K562 (cell line): ENCODE results near the gene NUDT22. TPM values are rescaled to one million over a fixed set of nuclear protein-coding genes. Genes with fewer than 3 reads are reported as not detected.

Source experiments
- BACH1 ChIP-seq: fragments of 200-800 bp; sonication (Bioruptor generic); IDR thresholded peaks from 2 replicates; pipeline ENCODE4 v1.6.1; 2016; ENCODE audit warnings: missing genetic modification characterization, missing compliant biosample characterization
- BDP1 ChIP-seq: IDR thresholded peaks from 3 replicates; pipeline ENCODE4 v1.6.1; 2011; ENCODE audit not compliant: insufficient read length, insufficient read depth
- BRCA1 ChIP-seq, 2 experiments: fragments of 450-650 bp in 1 of 2; sonication (generic) in 1 of 2; formaldehyde crosslinking in 1 of 2; IDR thresholded peaks; 2 replicates each; pipeline versions ENCODE4 v1.5.0 to v1.6.1; 2017 to 2020; ENCODE audit warnings: mild to moderate bottlenecking in 1 of 2, missing genetic modification reagents in 1 of 2
- CHCHD3 ChIP-seq: fragments of 250-450 bp; sonication (Bioruptor Pico); IDR thresholded peaks from 2 replicates; pipeline ENCODE4 v2.1.2; 2022; ENCODE audit warnings: mild to moderate bottlenecking
- COPS2 ChIP-seq: fragments of 450-650 bp; conservative IDR thresholded peaks from 2 replicates; pipeline ENCODE4 v1.6.1; 2016; ENCODE audit warnings: mild to moderate bottlenecking, moderate library complexity
- CREM ChIP-seq: IDR thresholded peaks from 2 replicates; pipeline ENCODE4 v1.6.1; 2014; ENCODE audit warnings: antibody characterized with exemption, low read depth
- CUX1 ChIP-seq: fragments of 200-800 bp; sonication (Bioruptor generic); IDR thresholded peaks from 2 replicates; pipeline ENCODE4 v1.6.1; 2016; ENCODE audit warnings: missing genetic modification characterization, missing compliant biosample characterization
- ELF2 ChIP-seq: fragments of 250-450 bp; sonication (Bioruptor Pico); IDR thresholded peaks from 2 replicates; pipeline ENCODE4 v1.5.0; 2021; ENCODE audit warnings: mild to moderate bottlenecking
- FOXA3 ChIP-seq, 2 experiments: fragments of 450-650 bp in 1 of 2; sonication (generic) in 1 of 2; formaldehyde crosslinking; IDR thresholded peaks in 1 of 2; conservative IDR thresholded peaks in 1 of 2; 2 replicates each; pipeline versions ENCODE4 v1.4.0 to v1.8.0; 2020 to 2022; ENCODE audit warnings: mild to moderate bottlenecking in 2 of 2, missing genetic modification reagents in 1 of 2
- HDAC2 ChIP-seq: fragments of 450-650 bp; IDR thresholded peaks from 2 replicates; pipeline ENCODE4 v1.6.1; 2016; ENCODE audit warnings: mild to moderate bottlenecking
- KLF10 ChIP-seq: fragments of 250-450 bp; sonication (Bioruptor Pico); IDR thresholded peaks from 2 replicates; pipeline ENCODE4 v1.6.1; 2021; ENCODE audit warnings: matching md5 sums
- NFRKB ChIP-seq: fragments of 450-650 bp; IDR thresholded peaks from 2 replicates; pipeline ENCODE4 v1.6.1; 2016; ENCODE audit warnings: low read depth
- PATZ1 ChIP-seq: fragments of 250-450 bp; sonication (Bioruptor Pico); IDR thresholded peaks from 2 replicates; pipeline ENCODE4 v1.5.0; 2020; ENCODE audit warnings: mild to moderate bottlenecking, borderline replicate concordance
- RNF219 ChIP-seq: fragments of 250-450 bp; sonication (Bioruptor Pico); IDR thresholded peaks from 2 replicates; pipeline ENCODE4 v1.5.0; 2022; ENCODE audit warnings: mild to moderate bottlenecking
- XRCC4 ChIP-seq: IDR thresholded peaks from one replicate; pipeline ENCODE4 v1.6.1; 2011; ENCODE audit not compliant: insufficient read depth, insufficient read length; ENCODE audit errors: extremely low read depth
- XRCC5 ChIP-seq: fragments of 200-400 bp; formaldehyde crosslinking; IDR thresholded peaks from 2 replicates; pipeline ENCODE4 v1.6.1; 2017; ENCODE audit warnings: low read depth, mild to moderate bottlenecking, low read length
- ZBED1 ChIP-seq: IDR thresholded peaks from 2 replicates; pipeline ENCODE4 v1.6.1; 2014
- ZFX ChIP-seq: sonication (generic); formaldehyde crosslinking; IDR thresholded peaks from 2 replicates; pipeline ENCODE4 v1.8.0; 2022; ENCODE audit warnings: mild to moderate bottlenecking, missing genetic modification reagents, moderate library complexity
- ZNF76 ChIP-seq: fragments of 250-450 bp; sonication (Bioruptor Pico); IDR thresholded peaks from 2 replicates; pipeline ENCODE4 v1.4.0; 2020; ENCODE audit warnings: mild to moderate bottlenecking, moderate library complexity, borderline replicate concordance
- polyA plus RNA-seq, 8 experiments: library from polyadenylated mRNA; depleted of rRNA in 4 of 8; stranded (reverse) in 5 of 8; unstranded in 3 of 8; fragments of >200 nt; fragmentation: Nextera tagmentation in 2 of 8; fragmentation: Illumina TruSeq in 1 of 8; extraction: Ambion mirVana in 2 of 8; extraction: Trizol in 1 of 8; gene quantifications; 2 replicates each; pipeline versions ENCODE4 v1.2.1 to v1.2.3, GENCODE V29; 2011 to 2014; ENCODE audit warnings: inconsistent platforms in 1 of 8, missing spikeins in 1 of 8
- total RNA-seq, 7 experiments: library from RNA; depleted of rRNA in 6 of 7; stranded (reverse); fragments of >200 nt in 6 of 7; fragmentation: Illumina TruSeq in 2 of 7; extraction: Trizol in 2 of 7; gene quantifications; 2 replicates each; pipeline versions ENCODE4 v1.2.1 to v1.2.3, GENCODE V29; 2011 to 2021; ENCODE audit warnings: low replicate concordance in 1 of 7

Gene NUDT22
- total and polyA plus RNA-seq, 9 of the 15 experiments (the other 6 are each of a cell fraction or from before 2014, with no cell fraction given): 6.3 to 92.6 (median 37.4) TPM

- 0 out of 2 replicates have a peak, but pooled peaks have one; percentile 12 for TF ChIP-seq CHCHD3 (CRISPR knock-in tag)
- TF ChIP-seq COPS2: no peak
- TF ChIP-seq XRCC5: 0 out of 2 replicates have a peak, but pooled peaks have one; percentile 7
- TF ChIP-seq BACH1 (tag): no peak; the same call in 1 of the 2 replicates
- TF ChIP-seq CUX1 (CRISPR knock-in tag): 0 out of 2 replicates have a peak, but pooled peaks have one; percentile 3
- peak; percentile 91 for TF ChIP-seq NFRKB
- 0 out of 2 replicates have a peak, but pooled peaks have one; percentile 71 for TF ChIP-seq ELF2 (CRISPR knock-in tag)
- peak; percentile 90 for TF ChIP-seq ZFX (CRISPR knock-in tag)
- TF ChIP-seq RNF219 (CRISPR knock-in tag): peak; percentile 14; the same call in 1 of the 2 replicates
- peak in 1 of 2 experiments; percentile 57; a peak in 1 of 4 replicates for TF ChIP-seq FOXA3 (CRISPR knock-in tag; conservative IDR thresholded peaks at IDR 0.05 in 1 of 2, IDR thresholded peaks at IDR 0.05 in 1 of 2)
- 0 out of 2 replicates have a peak, but pooled peaks have one; percentile 26 for TF ChIP-seq HDAC2
- TF ChIP-seq XRCC4: no peak
- peak; percentile 97 for TF ChIP-seq CREM
- TF ChIP-seq BRCA1 (IDR thresholded peaks at IDR 0.05): no peak
- no peak for TF ChIP-seq BRCA1 (CRISPR knock-in tag; IDR thresholded peaks at IDR 0.05)
- no peak for TF ChIP-seq BDP1
- no peak for TF ChIP-seq PATZ1 (CRISPR knock-in tag)
- 0 out of 2 replicates have a peak, but pooled peaks have one; percentile 10 for TF ChIP-seq ZNF76 (CRISPR knock-in tag)
- TF ChIP-seq KLF10 (CRISPR knock-in tag): no peak
- no peak for TF ChIP-seq ZBED1
Observed at GRCh38 chr11:64240435-64241240, 14.6 kb downstream of the NUDT22 start, which contains the start of gene FKBP2 (continued).
